Measurements from ENCODE around the gene SLIT3.

Gene SLIT3

GRCh38 chr5:169260896-169261569 is 39.9 kb downstream of the SLIT3 start:
- DNase-seq = no peak
- no peak for TF ChIP-seq CTCF (IDR thresholded peaks at IDR 0.05)
- Mint-ChIP-seq H3K4me3 (no peak overlapping the region), H3K4me1 (peaks cover 32% of the 10 kb centered on the region), H3K36me3 (ENCODE audit: low read depth) (peaks cover 11% of the 10 kb centered on the region), H3K27ac (no peak overlapping the region), H3K9me3 (peaks cover 11% of the 10 kb centered on the region), H3K27me3 (ENCODE audit: low read depth, poor library complexity) (peaks cover 6% of the 10 kb centered on the region)

DNA sequence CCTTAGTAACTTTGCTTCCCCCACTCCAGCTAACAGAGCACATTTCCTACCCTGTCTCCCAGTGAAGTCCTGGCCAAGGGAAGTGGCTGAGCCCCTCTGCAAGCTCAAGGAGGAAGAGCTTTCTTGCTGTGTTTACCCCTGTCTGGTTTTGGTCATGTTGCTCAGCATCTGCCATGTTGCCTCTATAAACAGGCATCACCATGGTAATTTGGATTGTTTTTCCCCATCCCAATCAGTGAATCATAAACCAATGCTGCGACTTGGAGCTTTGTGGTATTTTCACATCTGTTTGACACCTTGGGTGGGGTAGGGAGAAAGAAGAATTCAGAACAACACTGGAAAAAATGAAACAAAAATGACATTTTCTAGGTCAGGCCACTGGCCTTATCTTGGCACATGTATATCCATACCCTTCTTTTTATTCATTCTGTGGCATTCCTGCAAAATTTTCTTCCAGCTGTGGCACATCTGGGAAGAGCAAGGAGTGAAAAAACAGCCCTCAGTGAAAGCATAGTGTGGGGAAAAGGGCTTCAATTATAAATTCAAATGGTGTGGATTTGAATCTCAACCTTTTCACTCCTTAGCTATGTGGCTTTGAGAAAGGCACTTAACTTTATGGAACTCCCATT is 42.5 kb downstream of the SLIT3 start:
- Mint-ChIP-seq H3K27ac (no peak overlapping the region), H3K36me3 (ENCODE audit: low read depth) (peaks cover 11% of the 10 kb centered on the region), H3K9me3 (peaks cover 11% of the 10 kb centered on the region), H3K4me3 (no peak overlapping the region), H3K27me3 (ENCODE audit: low read depth, poor library complexity) (peaks cover 8% of the 10 kb centered on the region), H3K4me1 (peaks cover 29% of the 10 kb centered on the region)
- no peak for DNase-seq
- TF ChIP-seq CTCF (IDR thresholded peaks at IDR 0.05) = no peak

- peaks cover 11% of the 10 kb centered on the region for H3K9me3 Mint-ChIP-seq
- no peak overlapping the region for H3K27ac Mint-ChIP-seq
- H3K4me3 Mint-ChIP-seq = no peak overlapping the region
- TF ChIP-seq CTCF (IDR thresholded peaks at IDR 0.05) = no peak
- peaks cover 11% of the 10 kb centered on the region for H3K36me3 Mint-ChIP-seq (ENCODE audit: low read depth)
- H3K4me1 Mint-ChIP-seq = peaks cover 29% of the 10 kb centered on the region
- DNase-seq = no peak
- peaks cover 10% of the 10 kb centered on the region for H3K27me3 Mint-ChIP-seq (ENCODE audit: low read depth, poor library complexity)
These were observed 44.7 kb downstream of the SLIT3 start for GRCh38 chr5:169256191-169256590.

- peaks cover 2% of the 10 kb centered on the region for H3K9me3 Mint-ChIP-seq
- H3K4me1 Mint-ChIP-seq = peaks cover 27% of the 10 kb centered on the region
- TF ChIP-seq CTCF (IDR thresholded peaks at IDR 0.05) = no peak
- DNase-seq = no peak
- peaks cover 10% of the 10 kb centered on the region for H3K27me3 Mint-ChIP-seq (ENCODE audit: low read depth, poor library complexity)
- H3K27ac Mint-ChIP-seq = no peak overlapping the region
- no peak overlapping the region for H3K4me3 Mint-ChIP-seq
- peaks cover 15% of the 10 kb centered on the region for H3K36me3 Mint-ChIP-seq (ENCODE audit: low read depth)
These were observed 47.9 kb downstream of the SLIT3 start for GRCh38 chr5:169253071-169253470.

DNA sequence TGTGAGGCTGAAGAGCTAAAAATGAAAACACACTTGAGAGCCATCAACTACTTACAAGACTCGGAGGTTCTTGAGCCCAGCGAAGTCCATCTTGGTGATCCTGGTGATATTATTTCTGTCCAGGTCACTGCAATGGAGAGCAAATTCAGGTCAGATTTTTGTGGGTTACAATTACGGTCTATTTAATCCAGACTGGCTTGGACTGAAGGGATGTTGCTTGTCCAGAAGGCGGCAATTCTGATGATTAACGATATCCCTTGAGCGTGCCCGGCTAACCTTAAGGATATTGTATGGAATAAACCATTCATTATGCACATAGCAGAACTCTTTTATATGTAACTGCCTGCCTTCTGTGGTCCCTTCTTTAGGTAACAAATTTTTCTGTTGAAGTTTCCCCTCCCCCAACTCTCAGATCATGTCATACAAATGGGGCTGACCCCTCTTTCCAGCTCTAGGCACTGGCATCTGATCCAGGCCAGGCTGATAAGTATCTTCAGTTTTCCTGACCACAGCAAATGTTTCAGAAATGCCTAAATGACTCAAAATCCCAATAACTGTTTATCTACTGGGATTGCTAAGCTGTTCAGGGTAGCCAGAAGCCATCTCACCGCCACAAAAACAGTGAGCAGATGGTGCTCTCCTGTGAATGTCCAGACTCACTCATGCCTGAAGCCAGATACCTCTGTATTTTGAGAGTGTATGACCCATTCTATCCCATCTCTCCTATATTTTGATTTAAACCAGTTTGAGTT is 49.4 kb downstream of the SLIT3 start:
- peaks cover 27% of the 10 kb centered on the region for H3K4me1 Mint-ChIP-seq
- no peak overlapping the region for H3K4me3 Mint-ChIP-seq
- no peak for DNase-seq
- no peaks in the 10 kb centered on the region for H3K9me3 Mint-ChIP-seq
- peaks cover 17% of the 10 kb centered on the region for H3K36me3 Mint-ChIP-seq (ENCODE audit: low read depth)
- H3K27me3 Mint-ChIP-seq (ENCODE audit: low read depth, poor library complexity) = peaks cover 10% of the 10 kb centered on the region
- H3K27ac Mint-ChIP-seq = peak overlapping the region; percentile 29
- TF ChIP-seq CTCF (IDR thresholded peaks at IDR 0.05) = no peak

Data from nephron progenitor cell (in vitro differentiated cells).